HL-60 (cell line): Measurements from ENCODE around the gene R3HDM2.
"Not testable (repeated sequence)": the region's sequence is repeated elsewhere in the genome, so short reads cannot be mapped to it uniquely, and the experiment has no call there.

Experiments used
- DNase-seq, 2 experiments: peaks; one replicate each; pipeline ENCODE4 v3.0.0-alpha.2; 2010 to 2020; ENCODE audit warnings: low read depth in 1 of 2, low spot score in 1 of 2
- H3K27ac ChIP-seq: fragments of 250-450 bp; sonication (Bioruptor Pico); replicated peaks from 2 replicates; pipeline ENCODE4 v1.5.1; 2020; ENCODE audit warnings: mild to moderate bottlenecking, moderate library complexity
- H3K27me3 ChIP-seq: fragments of 250-450 bp; sonication (Bioruptor Pico); 2 replicates; pipeline ENCODE4 v1.5.1; 2021; ENCODE audit warnings: mild to moderate bottlenecking, moderate library complexity; ENCODE audit not compliant: insufficient read depth, poor library complexity, severe bottlenecking
- H3K4me3 ChIP-seq: replicated peaks from 2 replicates; pipeline ENCODE4 v1.5.1; 2011; ENCODE audit warnings: mild to moderate bottlenecking, control low read depth, low read length; ENCODE audit not compliant: insufficient read depth
- GABPA ChIP-seq: IDR thresholded peaks from 2 replicates; pipeline ENCODE4 v1.6.1; 2012; ENCODE audit warnings: low read depth
- POLR2AphosphoS5 ChIP-seq: IDR thresholded peaks from 2 replicates; pipeline ENCODE4 v1.6.1; 2012; ENCODE audit warnings: low read depth
- SPI1 ChIP-seq: IDR thresholded peaks from 2 replicates; pipeline ENCODE4 v1.6.1; 2012; ENCODE audit warnings: low read depth, mild to moderate bottlenecking, borderline replicate concordance
- TF ChIP-seq, protein P1 (sequence below): IDR thresholded peaks from 2 replicates; pipeline ENCODE4 v1.6.1; 2012; ENCODE audit warnings: low read depth; ENCODE audit not compliant: insufficient replicate concordance
- TF ChIP-seq, protein P2 (sequence below): IDR thresholded peaks from one replicate; pipeline ENCODE4 v1.5.1; 2011; ENCODE audit warnings: low read length, control low read depth, inconsistent platforms; ENCODE audit not compliant: insufficient read depth

The R3HDM2 gene

DNA sequence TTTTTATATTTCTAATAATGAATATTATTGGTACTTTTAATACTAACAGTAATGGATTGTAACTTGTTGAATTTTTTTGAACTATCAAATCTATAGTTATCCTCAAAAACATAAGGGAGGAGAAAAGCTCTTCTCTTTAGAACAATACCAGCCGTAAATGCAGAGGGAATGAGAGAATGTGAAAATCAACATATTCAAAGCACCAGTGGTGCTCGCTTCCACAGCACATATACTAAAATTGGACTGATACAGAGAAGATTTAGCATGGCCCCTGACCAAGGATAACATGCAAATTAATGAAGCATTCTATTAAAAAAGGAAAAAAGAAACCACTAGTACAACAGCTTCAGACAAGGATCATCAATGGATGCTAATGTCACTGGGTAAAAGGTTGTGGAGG lies 15.8 kb downstream of the R3HDM2 start:
- Histone ChIP-seq H3K27me3 (no peaks in the 10 kb centered on the region), H3K27ac (no peak overlapping the region), H3K4me3 (no peak overlapping the region)
- no peak for DNase-seq
- TF ChIP-seq, protein P1, sequence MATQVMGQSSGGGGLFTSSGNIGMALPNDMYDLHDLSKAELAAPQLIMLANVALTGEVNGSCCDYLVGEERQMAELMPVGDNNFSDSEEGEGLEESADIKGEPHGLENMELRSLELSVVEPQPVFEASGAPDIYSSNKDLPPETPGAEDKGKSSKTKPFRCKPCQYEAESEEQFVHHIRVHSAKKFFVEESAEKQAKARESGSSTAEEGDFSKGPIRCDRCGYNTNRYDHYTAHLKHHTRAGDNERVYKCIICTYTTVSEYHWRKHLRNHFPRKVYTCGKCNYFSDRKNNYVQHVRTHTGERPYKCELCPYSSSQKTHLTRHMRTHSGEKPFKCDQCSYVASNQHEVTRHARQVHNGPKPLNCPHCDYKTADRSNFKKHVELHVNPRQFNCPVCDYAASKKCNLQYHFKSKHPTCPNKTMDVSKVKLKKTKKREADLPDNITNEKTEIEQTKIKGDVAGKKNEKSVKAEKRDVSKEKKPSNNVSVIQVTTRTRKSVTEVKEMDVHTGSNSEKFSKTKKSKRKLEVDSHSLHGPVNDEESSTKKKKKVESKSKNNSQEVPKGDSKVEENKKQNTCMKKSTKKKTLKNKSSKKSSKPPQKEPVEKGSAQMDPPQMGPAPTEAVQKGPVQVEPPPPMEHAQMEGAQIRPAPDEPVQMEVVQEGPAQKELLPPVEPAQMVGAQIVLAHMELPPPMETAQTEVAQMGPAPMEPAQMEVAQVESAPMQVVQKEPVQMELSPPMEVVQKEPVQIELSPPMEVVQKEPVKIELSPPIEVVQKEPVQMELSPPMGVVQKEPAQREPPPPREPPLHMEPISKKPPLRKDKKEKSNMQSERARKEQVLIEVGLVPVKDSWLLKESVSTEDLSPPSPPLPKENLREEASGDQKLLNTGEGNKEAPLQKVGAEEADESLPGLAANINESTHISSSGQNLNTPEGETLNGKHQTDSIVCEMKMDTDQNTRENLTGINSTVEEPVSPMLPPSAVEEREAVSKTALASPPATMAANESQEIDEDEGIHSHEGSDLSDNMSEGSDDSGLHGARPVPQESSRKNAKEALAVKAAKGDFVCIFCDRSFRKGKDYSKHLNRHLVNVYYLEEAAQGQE: no peak
- no peak for TF ChIP-seq GABPA
- no peak for TF ChIP-seq POLR2AphosphoS5
- no peak for TF ChIP-seq SPI1
- TF ChIP-seq, protein P2, sequence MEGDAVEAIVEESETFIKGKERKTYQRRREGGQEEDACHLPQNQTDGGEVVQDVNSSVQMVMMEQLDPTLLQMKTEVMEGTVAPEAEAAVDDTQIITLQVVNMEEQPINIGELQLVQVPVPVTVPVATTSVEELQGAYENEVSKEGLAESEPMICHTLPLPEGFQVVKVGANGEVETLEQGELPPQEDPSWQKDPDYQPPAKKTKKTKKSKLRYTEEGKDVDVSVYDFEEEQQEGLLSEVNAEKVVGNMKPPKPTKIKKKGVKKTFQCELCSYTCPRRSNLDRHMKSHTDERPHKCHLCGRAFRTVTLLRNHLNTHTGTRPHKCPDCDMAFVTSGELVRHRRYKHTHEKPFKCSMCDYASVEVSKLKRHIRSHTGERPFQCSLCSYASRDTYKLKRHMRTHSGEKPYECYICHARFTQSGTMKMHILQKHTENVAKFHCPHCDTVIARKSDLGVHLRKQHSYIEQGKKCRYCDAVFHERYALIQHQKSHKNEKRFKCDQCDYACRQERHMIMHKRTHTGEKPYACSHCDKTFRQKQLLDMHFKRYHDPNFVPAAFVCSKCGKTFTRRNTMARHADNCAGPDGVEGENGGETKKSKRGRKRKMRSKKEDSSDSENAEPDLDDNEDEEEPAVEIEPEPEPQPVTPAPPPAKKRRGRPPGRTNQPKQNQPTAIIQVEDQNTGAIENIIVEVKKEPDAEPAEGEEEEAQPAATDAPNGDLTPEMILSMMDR: no peak

DNA sequence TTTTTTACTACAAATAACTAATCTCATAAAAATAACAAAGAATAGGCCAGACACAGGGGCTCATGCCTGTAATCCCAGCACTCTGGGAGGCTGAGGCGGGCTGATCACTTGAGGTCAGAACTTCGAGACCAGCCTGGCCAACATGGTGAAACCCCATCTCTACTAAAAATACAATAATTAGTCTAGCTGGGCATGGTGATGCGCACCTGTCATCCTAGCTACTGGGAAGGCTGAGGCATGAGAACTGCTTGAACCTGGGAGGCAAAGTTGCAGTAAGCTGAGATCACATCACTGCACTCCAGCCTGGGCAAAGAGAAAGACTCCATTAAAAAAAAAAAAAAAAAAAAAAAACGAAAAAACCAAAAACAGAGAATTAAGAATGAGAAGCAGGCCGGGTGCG lies 16.7 kb downstream of the R3HDM2 start:
- H3K27ac ChIP-seq, H3K27me3 ChIP-seq, DNase-seq, H3K4me3 ChIP-seq: not testable (repeated sequence)

DNA sequence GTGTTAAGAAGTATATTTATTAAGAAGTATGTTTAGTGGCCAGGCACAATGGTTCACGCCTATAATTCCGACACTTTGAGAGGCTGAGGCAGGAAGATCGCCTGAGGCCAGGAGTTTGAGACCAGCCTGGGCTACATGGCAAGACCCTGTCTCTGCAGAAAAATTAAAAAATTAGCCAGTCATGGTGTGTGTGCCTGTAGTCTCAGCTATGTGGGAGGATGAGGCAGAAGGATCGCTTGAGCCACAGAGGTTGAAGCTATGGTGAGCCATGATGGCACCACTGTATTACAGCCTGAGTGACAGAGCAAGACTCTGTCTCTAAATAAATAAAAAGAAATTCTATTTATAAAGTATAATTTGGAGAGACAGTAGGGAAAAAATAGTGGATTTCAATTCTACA lies 20.3 kb downstream of the R3HDM2 start:
- Histone ChIP-seq H3K27ac (no peak overlapping the region), H3K4me3 (no peak overlapping the region), H3K27me3 (no peaks in the 10 kb centered on the region)
- TF ChIP-seq POLR2AphosphoS5: no peak
- TF ChIP-seq, protein P1: no peak
- no peak for TF ChIP-seq GABPA
- TF ChIP-seq, protein P2: no peak
- no peak for TF ChIP-seq SPI1
- no peak for DNase-seq

DNA sequence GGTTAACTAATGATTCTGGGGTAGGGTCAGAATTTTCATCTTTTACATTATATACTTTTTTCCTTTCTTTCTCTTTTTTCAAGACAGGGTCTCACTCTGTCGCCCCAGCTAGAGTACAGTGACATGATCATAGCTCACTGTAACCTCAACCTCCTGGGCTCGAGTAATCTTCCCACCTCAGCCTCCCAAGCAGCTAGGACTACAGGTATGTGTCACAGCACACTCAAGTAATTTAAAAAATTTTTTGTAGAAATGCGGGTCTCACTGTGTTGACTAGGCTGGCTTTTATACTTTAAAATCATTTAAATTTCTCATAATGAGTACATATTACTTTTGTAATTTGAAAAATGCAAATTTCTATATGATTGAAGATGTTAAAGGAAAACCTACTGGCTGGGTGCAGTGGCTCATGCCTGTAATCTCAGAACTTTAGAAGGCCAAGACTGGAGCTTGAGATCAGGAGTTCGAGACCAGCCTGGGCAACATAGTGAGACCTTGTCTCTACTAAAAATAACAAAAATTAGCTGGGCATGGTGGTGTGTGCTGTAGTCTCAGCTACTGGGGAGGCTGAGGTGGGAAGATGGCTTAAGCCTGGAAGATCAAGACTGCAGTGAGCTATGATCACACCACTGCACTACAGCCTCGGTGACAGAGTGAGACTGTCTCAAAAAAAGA lies 25.7 kb downstream of the R3HDM2 start:
- no peak overlapping the region for H3K4me3 ChIP-seq
- no peaks in the 10 kb centered on the region for H3K27me3 ChIP-seq
- DNase-seq: no peak
- no peak for TF ChIP-seq SPI1
- TF ChIP-seq, protein P2: no peak
- no peak overlapping the region for H3K27ac ChIP-seq

DNA sequence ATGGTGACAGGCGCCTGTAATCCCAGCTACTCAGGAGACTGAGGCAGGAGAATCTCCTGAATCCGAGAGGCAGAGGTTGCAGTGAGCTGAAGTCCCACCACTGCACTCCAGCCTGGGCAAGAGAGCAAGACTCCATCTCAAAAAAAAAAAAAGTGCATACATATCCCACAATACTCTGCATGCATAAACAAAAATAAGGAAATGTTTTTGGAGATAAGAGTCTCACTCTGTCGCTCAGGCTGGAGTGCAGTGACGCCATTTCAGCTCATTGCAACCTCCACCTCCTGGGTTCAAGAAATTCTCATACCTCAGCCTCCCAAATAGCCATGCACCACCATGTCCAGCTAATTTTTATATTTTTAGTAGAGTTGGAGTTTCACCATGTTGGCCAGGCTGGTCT lies 28.7 kb downstream of the R3HDM2 start:
- H3K4me3 ChIP-seq, H3K27me3 ChIP-seq, H3K27ac ChIP-seq, DNase-seq: not testable (repeated sequence)
